ENCODE results near the gene UBXN10.
"Not testable (repeated sequence)": the region's sequence is repeated elsewhere in the genome, so short reads cannot be mapped to it uniquely, and the experiment has no call there.

The UBXN10 gene

GRCh38 chr1:20207546-20207945 lies 21.6 kb downstream of the UBXN10 start:
- 80 to 84% methylated on average over 2 to 3 of the region's 4 CpGs for WGBS, 2 experiments (ENCODE audit: insufficient coverage in 2 of 2)
- Histone ChIP-seq H3K4me1 (ENCODE audit: control insufficient read depth, insufficient read depth, low read length, poor library complexity, severe bottlenecking) (no peaks in the 10 kb centered on the region), H3K9me3 (ENCODE audit: control insufficient read depth, low read length) (no peaks in the 10 kb centered on the region), H3K36me3 (ENCODE audit: control insufficient read depth, insufficient read depth, low read length) (no peaks in the 10 kb centered on the region), H3K27ac (ENCODE audit: low read depth, low read length, severe bottlenecking) (no peak overlapping the region), H3K4me3 (ENCODE audit: extremely low read depth, insufficient read depth, low read length, poor library complexity, severe bottlenecking) (no peak overlapping the region)

- Histone ChIP-seq H3K4me3 (ENCODE audit: extremely low read depth, insufficient read depth, low read length, poor library complexity, severe bottlenecking) (no peak overlapping the region), H3K36me3 (ENCODE audit: control insufficient read depth, insufficient read depth, low read length) (no peaks in the 10 kb centered on the region), H3K27ac (ENCODE audit: low read depth, low read length, severe bottlenecking) (no peak overlapping the region), H3K4me1 (ENCODE audit: control insufficient read depth, insufficient read depth, low read length, poor library complexity, severe bottlenecking) (no peaks in the 10 kb centered on the region), H3K9me3 (ENCODE audit: control insufficient read depth, low read length) (no peaks in the 10 kb centered on the region)
- WGBS, 2 experiments (ENCODE audit: insufficient coverage in 2 of 2) = 85 to 89% methylated on average over 4 of the region's 4 CpGs
Observed at GRCh38 chr1:20209471-20209870, 23.6 kb downstream of the UBXN10 start.

- H3K4me3 ChIP-seq (ENCODE audit: extremely low read depth, insufficient read depth, low read length, poor library complexity, severe bottlenecking) = no peak overlapping the region
- H3K36me3 ChIP-seq (ENCODE audit: control insufficient read depth, insufficient read depth, low read length) = no peaks in the 10 kb centered on the region
- H3K27ac ChIP-seq (ENCODE audit: low read depth, low read length, severe bottlenecking) = no peak overlapping the region
- WGBS, 2 experiments (ENCODE audit: insufficient coverage in 2 of 2) = 90 to 96% methylated on average over 9 of the region's 10 CpGs
- no peaks in the 10 kb centered on the region for H3K9me3 ChIP-seq (ENCODE audit: control insufficient read depth, low read length)
- H3K4me1 ChIP-seq (ENCODE audit: control insufficient read depth, insufficient read depth, low read length, poor library complexity, severe bottlenecking) = no peaks in the 10 kb centered on the region
Observed at GRCh38 chr1:20210736-20211460, 25.0 kb downstream of the UBXN10 start.

- no peaks in the 10 kb centered on the region for H3K9me3 ChIP-seq (ENCODE audit: control insufficient read depth, low read length)
- no peaks in the 10 kb centered on the region for H3K4me1 ChIP-seq (ENCODE audit: control insufficient read depth, insufficient read depth, low read length, poor library complexity, severe bottlenecking)
- no peak overlapping the region for H3K27ac ChIP-seq (ENCODE audit: low read depth, low read length, severe bottlenecking)
- H3K36me3 ChIP-seq (ENCODE audit: control insufficient read depth, insufficient read depth, low read length) = no peaks in the 10 kb centered on the region
- 42 to 50% methylated on average over 2 of the region's 4 CpGs for WGBS, 2 experiments (ENCODE audit: insufficient coverage in 2 of 2)
- H3K4me3 ChIP-seq (ENCODE audit: extremely low read depth, insufficient read depth, low read length, poor library complexity, severe bottlenecking) = no peak overlapping the region
Observed at GRCh38 chr1:20211511-20211931, 25.6 kb downstream of the UBXN10 start.

GRCh38 chr1:20212085-20212684 lies 26.3 kb downstream of the UBXN10 start:
- 71 to 83% methylated on average over 6 to 8 of the region's 11 CpGs for WGBS, 2 experiments (ENCODE audit: insufficient coverage in 2 of 2)
- H3K4me3 ChIP-seq (ENCODE audit: extremely low read depth, insufficient read depth, low read length, poor library complexity, severe bottlenecking) = no peak overlapping the region
- no peaks in the 10 kb centered on the region for H3K9me3 ChIP-seq (ENCODE audit: control insufficient read depth, low read length)
- no peaks in the 10 kb centered on the region for H3K36me3 ChIP-seq (ENCODE audit: control insufficient read depth, insufficient read depth, low read length)
- H3K27ac ChIP-seq (ENCODE audit: low read depth, low read length, severe bottlenecking) = no peak overlapping the region
- H3K4me1 ChIP-seq (ENCODE audit: control insufficient read depth, insufficient read depth, low read length, poor library complexity, severe bottlenecking) = no peaks in the 10 kb centered on the region

GRCh38 chr1:20212685-20213331 lies 26.9 kb downstream of the UBXN10 start:
- no peaks in the 10 kb centered on the region for H3K9me3 ChIP-seq (ENCODE audit: control insufficient read depth, low read length)
- WGBS, 2 experiments (ENCODE audit: insufficient coverage in 2 of 2) = 18 to 27% methylated on average over 18 to 20 of the region's 21 CpGs
- H3K4me1 ChIP-seq (ENCODE audit: control insufficient read depth, insufficient read depth, low read length, poor library complexity, severe bottlenecking) = no peaks in the 10 kb centered on the region
- H3K4me3 ChIP-seq (ENCODE audit: extremely low read depth, insufficient read depth, low read length, poor library complexity, severe bottlenecking) = no peak overlapping the region
- H3K27ac ChIP-seq (ENCODE audit: low read depth, low read length, severe bottlenecking) = no peak overlapping the region
- H3K36me3 ChIP-seq (ENCODE audit: control insufficient read depth, insufficient read depth, low read length) = no peaks in the 10 kb centered on the region

GRCh38 chr1:20215716-20216115 lies 29.8 kb downstream of the UBXN10 start:
- H3K4me1 ChIP-seq (ENCODE audit: control insufficient read depth, insufficient read depth, low read length, poor library complexity, severe bottlenecking) = no peaks in the 10 kb centered on the region
- no peak overlapping the region for H3K4me3 ChIP-seq (ENCODE audit: extremely low read depth, insufficient read depth, low read length, poor library complexity, severe bottlenecking)
- 82 to 100% methylated on average over 5 of the region's 6 CpGs for WGBS, 2 experiments (ENCODE audit: insufficient coverage in 2 of 2)
- H3K9me3 ChIP-seq (ENCODE audit: control insufficient read depth, low read length) = no peaks in the 10 kb centered on the region
- no peaks in the 10 kb centered on the region for H3K36me3 ChIP-seq (ENCODE audit: control insufficient read depth, insufficient read depth, low read length)
- H3K27ac ChIP-seq (ENCODE audit: low read depth, low read length, severe bottlenecking) = no peak overlapping the region

- 85 to 88% methylated on average over 1 of the region's 1 CpG for WGBS, 2 experiments (ENCODE audit: insufficient coverage in 2 of 2)
- Histone ChIP-seq H3K36me3 (ENCODE audit: control insufficient read depth, insufficient read depth, low read length) (no peaks in the 10 kb centered on the region), H3K4me3 (ENCODE audit: extremely low read depth, insufficient read depth, low read length, poor library complexity, severe bottlenecking) (no peak overlapping the region), H3K4me1 (ENCODE audit: control insufficient read depth, insufficient read depth, low read length, poor library complexity, severe bottlenecking) (no peaks in the 10 kb centered on the region), H3K27ac (ENCODE audit: low read depth, low read length, severe bottlenecking) (no peak overlapping the region), H3K9me3 (ENCODE audit: control insufficient read depth, low read length) (no peaks in the 10 kb centered on the region)
Observed at GRCh38 chr1:20216574-20216973, 30.7 kb downstream of the UBXN10 start.

- H3K4me3 ChIP-seq (ENCODE audit: extremely low read depth, insufficient read depth, low read length, poor library complexity, severe bottlenecking); H3K36me3 ChIP-seq (ENCODE audit: control insufficient read depth, insufficient read depth, low read length); H3K9me3 ChIP-seq (ENCODE audit: control insufficient read depth, low read length); H3K4me1 ChIP-seq (ENCODE audit: control insufficient read depth, insufficient read depth, low read length, poor library complexity, severe bottlenecking); H3K27ac ChIP-seq (ENCODE audit: low read depth, low read length, severe bottlenecking): not testable (repeated sequence)
- 92 to 100% methylated on average over 3 of the region's 6 CpGs for WGBS, 2 experiments (ENCODE audit: insufficient coverage in 2 of 2)
Observed at GRCh38 chr1:20219053-20219452, 33.2 kb downstream of the UBXN10 start.

- H3K4me3 ChIP-seq (ENCODE audit: extremely low read depth, insufficient read depth, low read length, poor library complexity, severe bottlenecking) = no peak overlapping the region
Observed at GRCh38 chr1:20220036-20220435, 34.1 kb downstream of the UBXN10 start.

GRCh38 chr1:20223106-20223505 lies 37.2 kb downstream of the UBXN10 start:
- no peak overlapping the region for H3K4me3 ChIP-seq (ENCODE audit: extremely low read depth, insufficient read depth, low read length, poor library complexity, severe bottlenecking)
- no peak overlapping the region for H3K27ac ChIP-seq (ENCODE audit: low read depth, low read length, severe bottlenecking)
- 95 to 100% methylated on average over 2 of the region's 2 CpGs for WGBS, 2 experiments (ENCODE audit: insufficient coverage in 2 of 2)
- H3K36me3 ChIP-seq (ENCODE audit: control insufficient read depth, insufficient read depth, low read length) = no peaks in the 10 kb centered on the region
- H3K4me1 ChIP-seq (ENCODE audit: control insufficient read depth, insufficient read depth, low read length, poor library complexity, severe bottlenecking) = no peaks in the 10 kb centered on the region
- H3K9me3 ChIP-seq (ENCODE audit: control insufficient read depth, low read length) = no peaks in the 10 kb centered on the region

More at GRCh38 chr1:20220036-20220435, 34.1 kb downstream of the UBXN10 start:
- Histone ChIP-seq H3K9me3 (ENCODE audit: control insufficient read depth, low read length) (no peaks in the 10 kb centered on the region), H3K4me1 (ENCODE audit: control insufficient read depth, insufficient read depth, low read length, poor library complexity, severe bottlenecking) (no peaks in the 10 kb centered on the region), H3K27ac (ENCODE audit: low read depth, low read length, severe bottlenecking) (peak overlapping the region; percentile 19), H3K36me3 (ENCODE audit: control insufficient read depth, insufficient read depth, low read length) (no peaks in the 10 kb centered on the region)
- 86% methylated on average over 3 of the region's 5 CpGs; no CpG with 5 or more reads in 1 of the 2 experiments for WGBS, 2 experiments (ENCODE audit: insufficient coverage in 2 of 2)

Measured in mesodermal cell (in vitro differentiated cells).